H1 (cell line): Measurements from ENCODE around the gene USP3.
"Not testable (repeated sequence)": the region's sequence is repeated elsewhere in the genome, so short reads cannot be mapped to it uniquely, and the experiment has no call there.

ENCODE experiments used
- BCL11A ChIP-seq, 2 experiments: IDR thresholded peaks; one replicate each; pipeline ENCODE4 v1.6.1; 2011; ENCODE audit warnings: low read depth in 2 of 2, low read length in 2 of 2, mild to moderate bottlenecking in 2 of 2
- CTCF ChIP-seq, 3 experiments: IDR thresholded peaks; 1 replicate in 2 of 3; 2 replicates in 1 of 3; pipeline versions ENCODE4 v1.5.1 to v1.6.1; 2011; ENCODE audit warnings: low read length in 3 of 3, mild to moderate bottlenecking in 3 of 3, inconsistent platforms in 2 of 3, low read depth in 1 of 3, moderate library complexity in 1 of 3; ENCODE audit not compliant: insufficient read depth in 1 of 3; ENCODE audit errors: control extremely low read depth in 1 of 3
- EP300 ChIP-seq, 2 experiments: IDR thresholded peaks; 1 replicate in 1 of 2; 2 replicates in 1 of 2; pipeline ENCODE4 v1.6.1; 2011 to 2012; ENCODE audit warnings: low read depth in 2 of 2, low read length in 2 of 2, mild to moderate bottlenecking in 2 of 2, borderline replicate concordance in 1 of 2, inconsistent platforms in 1 of 2, moderate library complexity in 1 of 2
- JUN ChIP-seq: IDR thresholded peaks from 2 replicates; pipeline ENCODE4 v1.6.1; 2011; ENCODE audit warnings: low read depth, mild to moderate bottlenecking, improper control_type of control experiment, low read length
- POLR2A ChIP-seq, 2 experiments: IDR thresholded peaks; 1 replicate in 1 of 2; 2 replicates in 1 of 2; pipeline ENCODE4 v1.6.1; 2011; ENCODE audit warnings: low read depth in 2 of 2, low read length in 2 of 2, mild to moderate bottlenecking in 2 of 2; ENCODE audit errors: control extremely low read depth in 1 of 2
- YY1 ChIP-seq: IDR thresholded peaks from 2 replicates; pipeline ENCODE4 v1.6.1; 2011; ENCODE audit warnings: low read depth, mild to moderate bottlenecking, low read length

- TF ChIP-seq CTCF (IDR thresholded peaks at IDR 0.05; ENCODE audit: control extremely low read depth in 1 of 3, insufficient read depth in 1 of 3, low read depth in 1 of 3, low read length in 3 of 3); JUN; EP300 (IDR thresholded peaks at IDR 0.05; ENCODE audit: borderline replicate concordance in 1 of 2, low read depth in 2 of 2, low read length in 2 of 2); BCL11A (IDR thresholded peaks at IDR 0.05; ENCODE audit: low read depth in 2 of 2, low read length in 2 of 2); POLR2A (IDR thresholded peaks at IDR 0.05; ENCODE audit: control extremely low read depth in 1 of 2, low read depth in 2 of 2, low read length in 2 of 2); YY1: not testable (repeated sequence)
Observed at GRCh38 chr15:63617147-63617546, 112.8 kb downstream of the USP3 start.
